Coronary artery (tissue), 2 donors: ENCODE data around the gene NHS.

Source experiments
- DNase-seq: peaks from one replicate; pipeline ENCODE4 v3.0.0-alpha.2; 2017; ENCODE audit warnings: low spot score
- H3K27ac ChIP-seq, 2 donors: fragments of 200-600 bp; sonication (generic); one replicate each; pipeline ENCODE4 v1.5.1; 2016 to 2019
- H3K4me3 ChIP-seq: fragments of 200-600 bp; sonication (generic); 2 replicates; pipeline ENCODE4 v1.5.1; 2016; ENCODE audit warnings: mild to moderate bottlenecking, moderate library complexity
- CTCF ChIP-seq: fragments of 200-600 bp; sonication (generic); IDR thresholded peaks from one replicate; pipeline ENCODE4 v1.5.1; 2019; ENCODE audit warnings: antibody characterized with exemption

NHS gene

GRCh38 chrX:17595456-17596035, 220.5 kb downstream of the NHS start:
- no peak for TF ChIP-seq CTCF
- Histone ChIP-seq H3K4me3 (no peak overlapping the region), H3K27ac (no peak overlapping the region)
- DNase-seq = no peak

DNA sequence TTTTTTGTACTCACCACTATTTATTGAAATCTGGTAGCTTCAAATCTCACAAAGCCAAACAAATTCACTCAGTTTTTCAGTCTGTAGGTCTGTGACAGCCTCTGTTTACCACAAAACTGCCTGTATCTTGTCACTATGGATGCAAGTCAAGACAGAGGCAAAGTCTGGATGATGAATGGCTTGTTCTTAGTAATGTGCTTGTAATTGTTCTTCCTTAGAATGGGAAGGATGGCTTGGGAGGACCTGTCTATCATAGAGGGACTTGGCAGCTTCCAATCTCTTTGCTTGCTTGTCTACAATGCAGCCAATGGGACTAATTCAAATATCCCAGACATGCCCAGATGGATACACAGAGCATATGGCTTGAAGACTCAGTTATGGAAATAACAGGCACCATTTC, 221.1 kb downstream of the NHS start:
- no peak overlapping the region for H3K4me3 ChIP-seq
- DNase-seq = no peak
- H3K27ac ChIP-seq = peak overlapping the region in 1 of 2 donors; percentile 67
- no peak for TF ChIP-seq CTCF

GRCh38 chrX:17596546-17597205, 221.7 kb downstream of the NHS start:
- no peak for TF ChIP-seq CTCF
- DNase-seq = no peak
- Histone ChIP-seq H3K4me3 (no peak overlapping the region), H3K27ac (peak overlapping the region in 1 of 2 donors; percentile 67)

DNA sequence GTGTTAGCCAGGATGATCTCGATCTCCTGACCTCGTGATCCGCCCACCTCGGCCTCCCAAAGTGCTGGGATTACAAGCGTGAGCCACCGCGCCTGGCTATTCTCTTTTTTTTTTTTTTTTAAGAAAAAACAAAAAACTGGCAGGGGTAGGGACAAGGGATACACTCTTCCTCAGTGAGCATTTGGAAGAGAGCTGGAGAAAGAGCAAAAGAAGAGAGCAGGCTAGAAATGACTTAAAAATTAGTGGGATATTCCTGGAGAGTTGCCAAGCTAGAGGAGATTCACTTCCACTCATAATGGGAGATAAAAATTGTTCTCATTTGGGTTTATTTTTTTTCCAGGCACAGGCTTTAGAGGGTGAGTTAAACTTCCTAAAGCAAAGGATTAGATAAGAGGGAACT, 222.3 kb downstream of the NHS start:
- TF ChIP-seq CTCF = no peak
- DNase-seq = no peak
- H3K27ac ChIP-seq = peak overlapping the region; percentile 54 to 67
- no peak overlapping the region for H3K4me3 ChIP-seq

- Histone ChIP-seq H3K4me3 (no peak overlapping the region), H3K27ac (peak overlapping the region; percentile 54 to 67)
- no peak for TF ChIP-seq CTCF
- DNase-seq = peak; percentile 81
These were observed 222.9 kb downstream of the NHS start for GRCh38 chrX:17597836-17598439.

- no peak for DNase-seq
- no peak overlapping the region for H3K4me3 ChIP-seq
- H3K27ac ChIP-seq = peak overlapping the region in 1 of 2 donors; percentile 56
- no peak for TF ChIP-seq CTCF
These were observed 226.6 kb downstream of the NHS start for GRCh38 chrX:17601441-17602200.
